Measurements from ENCODE around the gene ADAM15.

Gene ADAM15

DNA sequence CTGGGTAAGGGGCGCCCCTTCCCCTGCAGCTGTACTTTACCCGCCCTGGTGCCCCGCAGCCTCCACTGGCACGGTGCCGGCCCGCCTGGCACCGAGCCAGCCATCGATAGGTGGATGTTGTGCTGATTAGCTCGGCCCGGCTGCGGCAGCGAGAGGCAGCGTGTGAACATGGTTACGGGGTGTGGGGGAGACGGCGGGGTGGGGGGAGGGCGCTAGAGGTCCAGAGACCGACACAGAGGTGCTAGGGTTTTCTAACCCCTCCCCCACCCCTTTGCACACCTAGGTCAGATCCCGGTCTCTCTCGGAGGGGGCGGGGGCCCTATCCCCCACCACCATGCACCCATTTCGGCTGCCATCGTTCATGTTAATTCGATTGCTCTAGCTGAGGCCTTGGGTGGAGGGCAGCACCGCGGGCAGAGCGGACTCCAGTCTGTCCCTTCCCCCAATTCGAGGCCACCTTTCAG lies 19.1 kb downstream of the ADAM15 start:
- Mint-ChIP-seq H3K27ac (no peak overlapping the region), H3K4me1 (peaks cover 58% of the 10 kb centered on the region)

DNA sequence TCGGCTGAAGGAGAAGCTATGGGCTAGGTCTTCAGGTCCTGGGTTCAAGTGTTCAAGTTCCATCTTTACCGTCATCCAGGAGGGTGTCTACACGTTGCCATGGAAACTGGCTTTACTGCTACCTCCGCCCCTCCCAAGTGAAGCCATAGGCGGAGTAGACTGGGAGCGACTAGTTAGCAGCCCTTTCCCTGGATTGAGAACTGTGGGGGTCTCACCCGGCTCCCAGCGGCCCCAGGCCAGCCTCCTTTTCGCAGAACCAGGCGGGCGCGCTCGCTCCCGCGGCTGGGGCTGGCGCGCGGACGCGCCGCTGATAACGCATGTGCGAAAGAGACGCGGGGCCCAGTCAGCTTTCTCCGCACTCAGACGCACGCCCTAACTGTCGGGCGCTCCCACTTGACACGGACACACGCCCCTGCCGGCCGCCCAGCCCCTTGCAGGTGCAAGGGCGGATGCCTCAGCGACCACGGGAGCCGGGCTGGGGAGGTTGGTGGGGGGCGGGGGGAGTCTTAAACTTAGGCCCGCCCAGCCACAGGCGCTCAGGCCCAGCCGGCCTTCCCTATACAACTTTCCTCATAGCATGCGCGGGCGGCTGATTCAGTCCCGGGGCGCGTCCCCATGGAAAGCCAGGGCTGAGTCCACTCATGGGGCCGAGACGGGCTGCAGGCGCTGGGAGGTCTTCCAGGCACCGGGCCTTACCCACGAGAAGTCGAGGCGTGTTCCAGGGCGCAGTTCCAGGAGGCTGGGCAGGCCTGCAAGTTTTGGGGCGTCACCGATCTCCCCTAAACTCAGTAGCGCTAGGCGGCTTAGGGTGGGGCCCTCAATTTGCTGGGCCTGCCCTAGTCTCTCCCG lies 19.8 kb downstream of the ADAM15 start:
- TF ChIP-seq, protein P1, sequence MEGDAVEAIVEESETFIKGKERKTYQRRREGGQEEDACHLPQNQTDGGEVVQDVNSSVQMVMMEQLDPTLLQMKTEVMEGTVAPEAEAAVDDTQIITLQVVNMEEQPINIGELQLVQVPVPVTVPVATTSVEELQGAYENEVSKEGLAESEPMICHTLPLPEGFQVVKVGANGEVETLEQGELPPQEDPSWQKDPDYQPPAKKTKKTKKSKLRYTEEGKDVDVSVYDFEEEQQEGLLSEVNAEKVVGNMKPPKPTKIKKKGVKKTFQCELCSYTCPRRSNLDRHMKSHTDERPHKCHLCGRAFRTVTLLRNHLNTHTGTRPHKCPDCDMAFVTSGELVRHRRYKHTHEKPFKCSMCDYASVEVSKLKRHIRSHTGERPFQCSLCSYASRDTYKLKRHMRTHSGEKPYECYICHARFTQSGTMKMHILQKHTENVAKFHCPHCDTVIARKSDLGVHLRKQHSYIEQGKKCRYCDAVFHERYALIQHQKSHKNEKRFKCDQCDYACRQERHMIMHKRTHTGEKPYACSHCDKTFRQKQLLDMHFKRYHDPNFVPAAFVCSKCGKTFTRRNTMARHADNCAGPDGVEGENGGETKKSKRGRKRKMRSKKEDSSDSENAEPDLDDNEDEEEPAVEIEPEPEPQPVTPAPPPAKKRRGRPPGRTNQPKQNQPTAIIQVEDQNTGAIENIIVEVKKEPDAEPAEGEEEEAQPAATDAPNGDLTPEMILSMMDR (IDR thresholded peaks at IDR 0.05), result peak; percentile 62
- Mint-ChIP-seq H3K4me3 (peak overlapping the region; percentile 78), H3K4me1 (peaks cover 63% of the 10 kb centered on the region), H3K27me3 (ENCODE audit: low read depth, poor library complexity) (peaks cover 16% of the 10 kb centered on the region), H3K36me3 (ENCODE audit: low read depth) (peaks cover 20% of the 10 kb centered on the region), H3K9me3 (no peaks in the 10 kb centered on the region), H3K27ac (no peak overlapping the region)
- DNase-seq, result peak; percentile 88

More for the DNA sequence above, 19.1 kb downstream of the ADAM15 start:
- Mint-ChIP-seq H3K27me3 (ENCODE audit: low read depth, poor library complexity) (peaks cover 18% of the 10 kb centered on the region), H3K4me3 (peak overlapping the region; percentile 78), H3K36me3 (ENCODE audit: low read depth) (peaks cover 21% of the 10 kb centered on the region), H3K9me3 (no peaks in the 10 kb centered on the region)
- no peak for DNase-seq
- TF ChIP-seq, protein P1 (IDR thresholded peaks at IDR 0.05), result no peak

DNA sequence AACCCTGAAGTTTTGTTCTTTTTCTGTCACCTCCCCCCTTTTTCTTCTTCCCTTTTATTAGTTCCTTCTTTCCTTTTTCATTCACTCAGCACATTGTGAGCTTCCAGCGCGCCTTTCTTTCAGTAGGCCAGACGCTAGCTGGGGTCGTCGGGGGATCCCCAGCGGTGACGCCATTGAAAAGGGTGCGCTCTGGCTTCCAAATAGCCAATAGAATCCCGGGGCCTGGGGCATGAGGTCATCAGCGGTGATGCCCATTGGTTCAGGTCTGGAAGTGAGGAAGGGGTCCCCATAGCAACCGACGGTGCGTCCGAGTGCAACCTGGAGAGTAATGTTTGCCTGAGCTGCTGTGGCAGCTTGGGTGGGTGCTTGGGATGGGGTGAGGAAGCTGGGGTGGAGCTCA lies 20.6 kb downstream of the ADAM15 start:
- Mint-ChIP-seq H3K4me1 (peaks cover 61% of the 10 kb centered on the region), H3K27me3 (ENCODE audit: low read depth, poor library complexity) (peaks cover 13% of the 10 kb centered on the region), H3K9me3 (no peaks in the 10 kb centered on the region), H3K27ac (peak overlapping the region; percentile 64), H3K4me3 (peak overlapping the region; percentile 78), H3K36me3 (ENCODE audit: low read depth) (peaks cover 12% of the 10 kb centered on the region)
- peak; percentile 64 for DNase-seq
- TF ChIP-seq, protein P1 (IDR thresholded peaks at IDR 0.05), result no peak

DNA sequence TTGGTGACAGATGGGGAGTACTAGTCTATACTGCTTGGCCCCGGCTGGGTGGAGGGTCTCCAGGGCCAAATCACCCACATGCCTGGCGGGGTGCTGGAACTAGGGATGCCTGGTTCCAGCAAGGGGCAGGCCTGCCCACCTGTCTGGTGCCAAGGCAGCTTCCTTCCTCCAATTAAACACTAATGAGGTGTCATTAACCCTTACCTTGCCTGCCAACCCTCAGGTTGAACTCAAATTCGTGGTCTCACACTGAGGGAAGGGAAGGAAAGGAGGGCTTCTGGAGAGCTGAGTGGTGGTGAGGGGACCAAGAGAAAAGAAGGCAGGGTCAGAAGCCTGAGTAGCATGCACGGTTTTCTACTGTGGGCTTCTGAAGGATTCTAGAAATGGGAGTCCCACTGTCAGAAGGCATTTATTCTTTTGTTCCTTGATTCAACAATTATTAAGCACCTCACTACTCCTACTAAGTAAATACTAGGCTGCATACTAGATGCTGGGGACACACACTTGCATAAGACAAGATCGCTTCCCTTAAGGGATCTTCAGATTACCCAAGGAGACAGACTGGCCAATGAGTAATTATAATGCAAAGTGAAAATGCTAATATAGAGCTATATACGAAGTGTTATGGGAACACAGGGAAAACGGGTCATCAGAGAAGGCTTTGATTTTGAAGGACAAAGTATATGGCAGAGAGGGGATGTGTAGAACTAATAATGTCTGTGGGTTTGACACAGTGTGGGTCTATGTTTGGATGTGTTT lies 21.6 kb downstream of the ADAM15 start:
- Mint-ChIP-seq H3K4me3 (no peak overlapping the region), H3K9me3 (no peaks in the 10 kb centered on the region), H3K27me3 (ENCODE audit: low read depth, poor library complexity) (peaks cover 16% of the 10 kb centered on the region)

DNA sequence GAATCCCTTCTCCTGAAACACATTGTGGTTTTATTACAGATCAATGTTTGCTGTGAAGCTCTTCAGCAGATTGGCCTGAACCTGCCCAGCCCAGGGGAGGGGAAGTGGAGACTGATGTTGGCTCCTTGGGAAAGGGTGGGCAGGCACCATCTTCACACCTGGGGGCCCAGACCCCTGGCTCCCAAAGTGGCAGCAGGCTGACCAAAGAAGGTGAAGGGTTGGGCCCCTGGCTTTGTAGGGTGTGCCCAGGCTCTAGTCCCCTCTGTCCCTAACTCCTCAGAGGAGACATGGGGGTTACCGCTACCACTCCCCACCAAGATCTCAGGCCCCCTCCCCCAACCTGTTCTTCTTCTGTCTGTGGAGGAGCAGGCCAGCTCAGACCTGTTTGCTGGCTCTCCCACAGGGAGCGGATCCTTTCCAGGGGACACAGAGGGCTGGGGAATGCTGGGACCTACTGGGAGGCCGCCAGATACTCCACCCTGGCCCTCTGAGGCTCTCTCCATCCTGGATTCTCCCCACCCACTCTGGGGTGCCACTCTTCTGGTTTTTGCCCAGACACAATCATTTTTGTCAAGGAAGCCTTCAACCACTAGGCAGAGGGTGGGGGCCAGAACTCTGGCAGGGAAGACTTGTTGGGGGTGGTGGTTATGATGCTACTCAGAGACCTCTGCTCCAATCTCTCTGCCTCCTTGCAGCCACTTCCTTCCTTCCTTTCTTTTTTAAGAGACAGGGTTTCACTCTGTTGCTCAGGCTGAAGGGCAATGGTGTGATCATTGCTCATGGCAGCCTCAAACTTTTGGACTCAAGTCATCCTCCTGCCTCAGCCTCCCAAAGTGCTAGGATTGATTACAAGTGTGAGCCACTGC lies 22.5 kb downstream of the ADAM15 start:
- DNase-seq, result no peak
- H3K4me3 Mint-ChIP-seq, result no peak overlapping the region
- no peaks in the 10 kb centered on the region for H3K9me3 Mint-ChIP-seq
- no peaks in the 10 kb centered on the region for H3K36me3 Mint-ChIP-seq (ENCODE audit: low read depth)
- H3K4me1 Mint-ChIP-seq, result peaks cover 66% of the 10 kb centered on the region
- no peak overlapping the region for H3K27ac Mint-ChIP-seq
- TF ChIP-seq, protein P1 (IDR thresholded peaks at IDR 0.05), result no peak
- peaks cover 13% of the 10 kb centered on the region for H3K27me3 Mint-ChIP-seq (ENCODE audit: low read depth, poor library complexity)

More for the DNA sequence above, 21.6 kb downstream of the ADAM15 start:
- DNase-seq, result no peak
- no peak overlapping the region for H3K27ac Mint-ChIP-seq
- H3K36me3 Mint-ChIP-seq (ENCODE audit: low read depth), result peaks cover 2% of the 10 kb centered on the region
- peaks cover 63% of the 10 kb centered on the region for H3K4me1 Mint-ChIP-seq
- TF ChIP-seq, protein P1 (IDR thresholded peaks at IDR 0.05), result no peak
